Activated CD8-positive, alpha-beta T cell treated with anti-CD3 and anti-CD28 coated beads, Interleukin-2, amount 10 ng/mL, durations not matched to agents 7 days and 5 days (primary cell): ENCODE results near the gene GPHN. TPM values are rescaled to one million over a fixed set of nuclear protein-coding genes. Genes with fewer than 3 reads are reported as not detected.

ENCODE experiments used
- ATAC-seq: fragments of 150-1000 bp; cut with Tn5 transposase; one replicate; pipeline ENCODE4 v1.10.0; 2021; ENCODE audit warnings: moderate library complexity
- CTCF ChIA-PET: fragments of 350-600 bp; sonication (Branson Sonifier 250); formaldehyde crosslinking; loops from one replicate; lab custom pipeline; 2021; ENCODE audit warnings: antibody characterized with exemption; lab: Charles Lee
- POLR2A ChIA-PET: fragments of 350-600 bp; sonication (Branson Sonifier 250); formaldehyde crosslinking; loops from one replicate; lab custom pipeline; 2021; ENCODE audit warnings: antibody characterized with exemption; lab: Charles Lee
- DNase-seq: peaks from one replicate; pipeline ENCODE4 v3.0.0-alpha.2; 2020
- H3K27ac Mint-ChIP-seq: one replicate; pipeline ENCODE4 v1.8.0; 2021; ENCODE audit warnings: mild to moderate bottlenecking, mixed read lengths
- H3K27me3 Mint-ChIP-seq: one replicate; pipeline ENCODE4 v1.8.0; 2021; ENCODE audit warnings: low read depth, mixed read lengths
- H3K36me3 Mint-ChIP-seq: one replicate; pipeline ENCODE4 v1.8.0; 2021; ENCODE audit warnings: low read depth, mixed read lengths
- H3K4me1 Mint-ChIP-seq: one replicate; pipeline ENCODE4 v1.8.0; 2021; ENCODE audit warnings: low read depth, mixed read lengths
- H3K4me3 Mint-ChIP-seq: one replicate; pipeline ENCODE4 v1.8.0; 2021; ENCODE audit warnings: mild to moderate bottlenecking, mixed read lengths
- H3K9me3 Mint-ChIP-seq: one replicate; pipeline ENCODE4 v1.8.0; 2022; ENCODE audit warnings: mixed read lengths; ENCODE audit not compliant: insufficient read depth
- total RNA-seq, 2 experiments: library from RNA; stranded (reverse); gene quantifications; one replicate each; pipeline ENCODE4 v1.2.3, GENCODE V29; 2021

Gene GPHN
- total RNA-seq, 2 experiments from 2014 or later: 14.4 to 15.9 TPM

- Mint-ChIP-seq H3K4me1 (no peaks in the 10 kb centered on the region), H3K27me3 (no peaks in the 10 kb centered on the region), H3K4me3 (no peak overlapping the region), H3K36me3 (no peaks in the 10 kb centered on the region), H3K27ac (no peak overlapping the region), H3K9me3 (no peaks in the 10 kb centered on the region)
- POLR2A ChIA-PET: no interaction called here
- CTCF ChIA-PET: no interaction called here
- ATAC-seq (no peak), DNase-seq (no peak)
These were observed 392.8 kb downstream of the GPHN start for GRCh38 chr14:66900719-66901118.

- CTCF ChIA-PET: no interaction called here
These were observed 402.4 kb downstream of the GPHN start for GRCh38 chr14:66910311-66910840.

DNA sequence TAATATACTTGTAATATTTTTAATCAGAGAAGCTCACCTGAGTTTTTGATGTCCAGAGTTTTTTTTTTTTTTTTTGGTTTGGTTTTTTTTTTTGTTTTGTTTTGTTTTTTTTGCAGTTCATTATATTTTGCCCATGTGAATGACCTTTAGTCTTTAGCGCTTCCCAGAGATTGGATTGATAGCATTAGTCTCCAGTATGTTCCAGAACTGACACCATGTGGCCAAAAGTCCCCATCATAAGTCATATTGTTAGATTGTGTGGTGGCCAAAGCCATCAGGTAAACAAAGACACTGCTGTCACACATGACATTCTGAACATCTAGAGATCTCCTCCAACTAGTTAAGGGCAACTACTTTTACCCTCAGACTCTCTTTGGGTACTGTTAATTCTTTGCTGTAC, 408.5 kb downstream of the GPHN start:
- H3K4me1 Mint-ChIP-seq: no peaks in the 10 kb centered on the region
- no peak overlapping the region for H3K27ac Mint-ChIP-seq
- DNase-seq: no peak
- ChIA-PET POLR2A (interaction anchor here (0.5 kb wide), 1 partner anchor 44 kb away, joined by 3 read pairs; no protein-coding TSS in a partner anchor), CTCF (no interaction called here)
- no peak overlapping the region for H3K4me3 Mint-ChIP-seq
- ATAC-seq: no peak
- H3K9me3 Mint-ChIP-seq: no peaks in the 10 kb centered on the region
- peaks cover 13% of the 10 kb centered on the region for H3K36me3 Mint-ChIP-seq
- H3K27me3 Mint-ChIP-seq: no peaks in the 10 kb centered on the region

More at GRCh38 chr14:66910311-66910840, 402.4 kb downstream of the GPHN start:
- no peaks in the 10 kb centered on the region for H3K9me3 Mint-ChIP-seq
- H3K36me3 Mint-ChIP-seq: no peaks in the 10 kb centered on the region
- H3K27me3 Mint-ChIP-seq: no peaks in the 10 kb centered on the region
- no peak overlapping the region for H3K27ac Mint-ChIP-seq
- DNase-seq (no peak), ATAC-seq (no peak)
- no peaks in the 10 kb centered on the region for H3K4me1 Mint-ChIP-seq
- H3K4me3 Mint-ChIP-seq: no peak overlapping the region
- POLR2A ChIA-PET: no interaction called here

DNA sequence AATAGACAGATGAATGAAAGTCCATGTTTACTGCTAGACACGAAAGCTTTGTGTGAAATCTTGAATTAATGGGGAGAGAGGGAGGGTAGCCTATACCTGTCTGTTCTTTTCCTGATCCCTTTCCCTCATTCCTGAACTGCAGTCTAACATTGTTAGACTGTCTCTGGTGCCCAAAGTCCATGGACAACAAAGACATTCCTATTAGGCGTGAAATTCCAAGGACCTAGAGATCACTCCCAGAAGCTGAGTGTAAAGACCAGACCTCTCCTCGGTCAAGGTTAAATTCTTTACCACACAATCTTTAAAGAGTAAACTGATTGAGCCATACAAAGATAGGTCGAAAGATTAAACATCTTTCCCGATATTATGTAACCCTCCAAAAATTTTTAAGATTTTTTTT, 410.6 kb downstream of the GPHN start:
- ChIA-PET POLR2A (no interaction called here), CTCF (no interaction called here)
- Mint-ChIP-seq H3K9me3 (no peaks in the 10 kb centered on the region), H3K27ac (no peak overlapping the region), H3K4me3 (no peak overlapping the region), H3K4me1 (no peaks in the 10 kb centered on the region), H3K36me3 (peaks cover 18% of the 10 kb centered on the region), H3K27me3 (no peaks in the 10 kb centered on the region)
- no peak for ATAC-seq
- DNase-seq: no peak

DNA sequence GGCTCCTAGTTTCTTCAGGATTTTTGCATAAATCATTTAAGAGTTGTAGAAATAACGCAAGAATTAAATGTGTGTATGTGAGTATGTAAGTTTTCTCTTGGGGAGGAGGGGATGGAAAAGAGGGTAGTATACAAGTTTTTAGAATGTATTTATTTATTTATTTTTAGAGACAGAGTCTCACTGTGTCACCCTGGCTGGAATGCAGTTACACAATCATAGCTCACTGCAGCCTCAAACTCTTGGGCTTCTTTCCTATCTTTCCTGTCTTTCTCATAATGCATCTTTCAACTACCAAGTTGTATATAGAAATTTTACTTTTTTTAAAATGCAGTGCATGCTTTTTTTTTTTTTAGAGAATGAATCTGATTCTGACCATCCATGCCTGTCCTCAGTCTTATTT, 412.2 kb downstream of the GPHN start:
- no peaks in the 10 kb centered on the region for H3K27me3 Mint-ChIP-seq
- no peak overlapping the region for H3K27ac Mint-ChIP-seq
- DNase-seq (no peak), ATAC-seq (no peak)
- H3K4me3 Mint-ChIP-seq: no peak overlapping the region
- POLR2A ChIA-PET: no interaction called here
- H3K36me3 Mint-ChIP-seq: peaks cover 18% of the 10 kb centered on the region
- no peaks in the 10 kb centered on the region for H3K9me3 Mint-ChIP-seq
- no peaks in the 10 kb centered on the region for H3K4me1 Mint-ChIP-seq
- CTCF ChIA-PET: no interaction called here

DNA sequence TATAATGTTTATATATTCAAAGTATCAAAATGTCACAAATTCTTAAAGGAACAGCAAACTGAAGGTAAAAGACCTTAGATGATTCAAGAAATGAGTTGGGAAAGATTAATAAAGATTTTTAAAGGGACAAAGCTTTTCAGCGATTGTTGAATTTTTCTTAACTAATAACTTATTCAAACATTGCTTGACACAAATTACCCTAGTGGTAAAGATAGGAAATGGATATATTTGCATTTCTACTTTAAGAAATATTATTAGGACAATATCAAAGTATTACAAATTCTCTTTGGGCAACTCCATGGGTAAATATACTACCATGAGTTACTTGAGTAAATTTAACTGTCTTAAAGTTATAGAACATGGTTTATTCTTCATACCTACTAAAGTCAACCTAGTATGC, 415.3 kb downstream of the GPHN start:
- peaks cover 14% of the 10 kb centered on the region for H3K36me3 Mint-ChIP-seq
- H3K4me1 Mint-ChIP-seq: no peaks in the 10 kb centered on the region
- H3K9me3 Mint-ChIP-seq: no peaks in the 10 kb centered on the region
- ChIA-PET CTCF (no interaction called here), POLR2A (no interaction called here)
- no peak for ATAC-seq
- no peaks in the 10 kb centered on the region for H3K27me3 Mint-ChIP-seq
- no peak for DNase-seq
- H3K4me3 Mint-ChIP-seq: no peak overlapping the region
- H3K27ac Mint-ChIP-seq: no peak overlapping the region

DNA sequence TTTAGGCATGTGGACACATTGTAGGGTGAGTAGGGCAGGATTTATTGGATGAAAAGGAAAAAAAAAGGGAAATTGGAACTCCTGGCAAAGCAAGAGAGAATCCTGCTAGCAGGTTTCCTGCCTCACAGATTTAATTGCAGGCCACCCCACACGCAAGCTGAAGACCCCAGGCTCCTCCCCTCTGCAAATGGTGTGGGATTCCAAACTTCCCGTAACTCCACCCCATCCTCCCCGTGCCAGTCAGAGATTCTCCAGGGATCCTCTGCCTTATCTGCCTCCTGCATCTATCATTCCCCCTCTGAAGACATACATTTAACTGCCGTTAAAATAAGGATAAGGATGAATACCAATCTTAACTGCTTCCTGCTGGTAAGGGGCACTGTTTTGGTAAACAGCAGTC, 431.5 kb downstream of the GPHN start:
- ChIA-PET CTCF (no interaction called here), POLR2A (no interaction called here)
- H3K4me3 Mint-ChIP-seq: no peak overlapping the region
- peaks cover 28% of the 10 kb centered on the region for H3K9me3 Mint-ChIP-seq
- ATAC-seq (no peak), DNase-seq (no peak)
- H3K36me3 Mint-ChIP-seq: peaks cover 22% of the 10 kb centered on the region
- H3K4me1 Mint-ChIP-seq: no peaks in the 10 kb centered on the region
- H3K27ac Mint-ChIP-seq: no peak overlapping the region
- H3K27me3 Mint-ChIP-seq: no peaks in the 10 kb centered on the region

GRCh38 chr14:66944872-66945271, 436.9 kb downstream of the GPHN start:
- CTCF ChIA-PET: no interaction called here
- H3K9me3 Mint-ChIP-seq: peaks cover 58% of the 10 kb centered on the region
- ATAC-seq: no peak

GRCh38 chr14:66955159-66955558, 447.2 kb downstream of the GPHN start:
- Mint-ChIP-seq H3K4me3 (no peak overlapping the region), H3K27ac (no peak overlapping the region), H3K27me3 (no peaks in the 10 kb centered on the region), H3K36me3 (peaks cover 14% of the 10 kb centered on the region), H3K4me1 (no peaks in the 10 kb centered on the region), H3K9me3 (peaks cover 24% of the 10 kb centered on the region)
- CTCF ChIA-PET: no interaction called here
- no peak for ATAC-seq
- POLR2A ChIA-PET: no interaction called here
- DNase-seq: no peak

More at GRCh38 chr14:66944872-66945271, 436.9 kb downstream of the GPHN start:
- DNase-seq: no peak
- Mint-ChIP-seq H3K4me1 (no peaks in the 10 kb centered on the region), H3K36me3 (peaks cover 30% of the 10 kb centered on the region), H3K27ac (no peak overlapping the region), H3K27me3 (no peaks in the 10 kb centered on the region), H3K4me3 (no peak overlapping the region)
- POLR2A ChIA-PET: no interaction called here

GRCh38 chr14:66959437-66960050, 451.6 kb downstream of the GPHN start:
- no peak overlapping the region for H3K4me3 Mint-ChIP-seq
- ATAC-seq: no peak
- no peak overlapping the region for H3K27ac Mint-ChIP-seq
- no peak for DNase-seq
- ChIA-PET CTCF (no interaction called here), POLR2A (no interaction called here)
- peaks cover 20% of the 10 kb centered on the region for H3K36me3 Mint-ChIP-seq
- H3K4me1 Mint-ChIP-seq: no peaks in the 10 kb centered on the region
- H3K27me3 Mint-ChIP-seq: no peaks in the 10 kb centered on the region
- H3K9me3 Mint-ChIP-seq: peaks cover 30% of the 10 kb centered on the region

- H3K9me3 Mint-ChIP-seq: no peaks in the 10 kb centered on the region
- ChIA-PET POLR2A (interaction anchor here (0.6 kb wide), 1 partner anchor 36 kb away, joined by 3 read pairs; no protein-coding TSS in a partner anchor), CTCF (no interaction called here)
- no peaks in the 10 kb centered on the region for H3K4me1 Mint-ChIP-seq
- no peak for DNase-seq
- no peak overlapping the region for H3K27ac Mint-ChIP-seq
- no peaks in the 10 kb centered on the region for H3K27me3 Mint-ChIP-seq
- H3K36me3 Mint-ChIP-seq: peaks cover 2% of the 10 kb centered on the region
- no peak overlapping the region for H3K4me3 Mint-ChIP-seq
- ATAC-seq: no peak
These were observed 457.9 kb downstream of the GPHN start for GRCh38 chr14:66965831-66966230.

DNA sequence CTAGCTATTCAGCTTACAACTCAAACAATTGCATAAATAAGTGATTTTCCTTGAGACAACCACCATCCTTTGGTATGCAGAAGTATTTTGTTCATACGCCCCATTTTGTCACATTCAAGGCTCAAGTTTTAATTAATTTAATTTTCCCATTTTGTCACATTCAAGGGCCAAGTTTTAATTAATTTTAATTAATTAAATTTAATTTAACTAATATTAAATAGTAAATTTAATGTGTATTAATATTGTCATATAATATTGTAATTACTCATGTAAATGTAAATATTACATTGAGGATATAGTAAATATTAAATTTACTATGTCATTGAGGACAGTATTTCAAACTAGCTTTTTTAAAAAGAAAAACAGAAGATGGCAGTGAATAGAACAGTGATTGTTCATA, 464.5 kb downstream of the GPHN start:
- Mint-ChIP-seq H3K36me3 (peaks cover 2% of the 10 kb centered on the region), H3K4me1 (no peaks in the 10 kb centered on the region), H3K27ac (no peak overlapping the region), H3K27me3 (no peaks in the 10 kb centered on the region), H3K4me3 (no peak overlapping the region), H3K9me3 (no peaks in the 10 kb centered on the region)
- POLR2A ChIA-PET: no interaction called here
- DNase-seq (no peak), ATAC-seq (no peak)
- CTCF ChIA-PET: no interaction called here
